Nephron (organoid): ENCODE results near the gene MEGF6.
"Not testable (repeated sequence)": the region's sequence is repeated elsewhere in the genome, so short reads cannot be mapped to it uniquely, and the experiment has no call there.

Experiments
- H3K27ac Mint-ChIP-seq, 3 experiments: 2 replicates each; pipeline ENCODE4 v1.8.0; 2020; ENCODE audit warnings: mixed read lengths in 3 of 3, mild to moderate bottlenecking in 2 of 3, moderate library complexity in 1 of 3
- H3K27me3 Mint-ChIP-seq: 2 replicates; pipeline ENCODE4 v1.8.0; 2021; ENCODE audit warnings: low read depth, mild to moderate bottlenecking, moderate library complexity, mixed read lengths
- H3K36me3 Mint-ChIP-seq: 2 replicates; pipeline ENCODE4 v1.8.0; 2020; ENCODE audit warnings: low read depth, mixed read lengths
- H3K4me1 Mint-ChIP-seq: 2 replicates; pipeline ENCODE4 v1.8.0; 2020; ENCODE audit warnings: mixed read lengths
- H3K4me3 Mint-ChIP-seq, 3 experiments: 2 replicates each; pipeline ENCODE4 v1.8.0; 2020; ENCODE audit warnings: mild to moderate bottlenecking in 3 of 3, mixed read lengths in 3 of 3, moderate library complexity in 2 of 3
- H3K9me3 Mint-ChIP-seq: 2 replicates; pipeline ENCODE4 v1.8.0; 2020; ENCODE audit warnings: mixed read lengths
- TF ChIP-seq, protein P1 (sequence below), 3 experiments: fragments of 200-600 bp; sonication (generic); IDR thresholded peaks; one replicate each; pipeline ENCODE4 v1.5.0; 2021; ENCODE audit warnings: antibody characterized with exemption in 3 of 3; ENCODE audit not compliant: unreplicated experiment in 3 of 3

MEGF6 gene

DNA sequence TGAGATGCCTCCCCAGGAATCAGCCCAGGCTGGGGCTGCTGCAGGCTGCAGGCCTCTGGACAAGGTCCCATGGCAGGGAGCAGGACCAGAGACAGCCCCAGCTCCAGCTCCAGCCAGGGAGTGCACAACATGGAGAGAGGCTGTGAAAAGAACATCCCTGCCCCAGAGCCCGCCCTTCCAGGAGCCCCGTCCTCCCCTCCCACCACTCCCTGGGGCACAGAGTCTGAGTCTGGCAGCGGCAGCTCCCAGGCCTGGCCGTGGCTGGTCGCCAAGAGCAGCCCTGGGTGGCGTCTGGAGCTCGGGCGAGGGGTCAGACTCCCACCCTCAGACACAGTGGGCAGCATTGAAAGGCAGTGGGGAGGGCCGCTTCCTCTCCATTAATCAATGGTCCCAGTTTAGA lies 37.8 kb downstream of the MEGF6 start:
- no peak overlapping the region for H3K4me3 Mint-ChIP-seq
- H3K27me3 Mint-ChIP-seq: peaks cover 5% of the 10 kb centered on the region
- no peaks in the 10 kb centered on the region for H3K9me3 Mint-ChIP-seq
- H3K4me1 Mint-ChIP-seq: peaks cover 11% of the 10 kb centered on the region
- TF ChIP-seq, protein P1, sequence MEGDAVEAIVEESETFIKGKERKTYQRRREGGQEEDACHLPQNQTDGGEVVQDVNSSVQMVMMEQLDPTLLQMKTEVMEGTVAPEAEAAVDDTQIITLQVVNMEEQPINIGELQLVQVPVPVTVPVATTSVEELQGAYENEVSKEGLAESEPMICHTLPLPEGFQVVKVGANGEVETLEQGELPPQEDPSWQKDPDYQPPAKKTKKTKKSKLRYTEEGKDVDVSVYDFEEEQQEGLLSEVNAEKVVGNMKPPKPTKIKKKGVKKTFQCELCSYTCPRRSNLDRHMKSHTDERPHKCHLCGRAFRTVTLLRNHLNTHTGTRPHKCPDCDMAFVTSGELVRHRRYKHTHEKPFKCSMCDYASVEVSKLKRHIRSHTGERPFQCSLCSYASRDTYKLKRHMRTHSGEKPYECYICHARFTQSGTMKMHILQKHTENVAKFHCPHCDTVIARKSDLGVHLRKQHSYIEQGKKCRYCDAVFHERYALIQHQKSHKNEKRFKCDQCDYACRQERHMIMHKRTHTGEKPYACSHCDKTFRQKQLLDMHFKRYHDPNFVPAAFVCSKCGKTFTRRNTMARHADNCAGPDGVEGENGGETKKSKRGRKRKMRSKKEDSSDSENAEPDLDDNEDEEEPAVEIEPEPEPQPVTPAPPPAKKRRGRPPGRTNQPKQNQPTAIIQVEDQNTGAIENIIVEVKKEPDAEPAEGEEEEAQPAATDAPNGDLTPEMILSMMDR (IDR thresholded peaks at IDR 0.05; ENCODE audit: unreplicated experiment in 3 of 3): no peak
- H3K27ac Mint-ChIP-seq: no peak overlapping the region
- no peaks in the 10 kb centered on the region for H3K36me3 Mint-ChIP-seq

DNA sequence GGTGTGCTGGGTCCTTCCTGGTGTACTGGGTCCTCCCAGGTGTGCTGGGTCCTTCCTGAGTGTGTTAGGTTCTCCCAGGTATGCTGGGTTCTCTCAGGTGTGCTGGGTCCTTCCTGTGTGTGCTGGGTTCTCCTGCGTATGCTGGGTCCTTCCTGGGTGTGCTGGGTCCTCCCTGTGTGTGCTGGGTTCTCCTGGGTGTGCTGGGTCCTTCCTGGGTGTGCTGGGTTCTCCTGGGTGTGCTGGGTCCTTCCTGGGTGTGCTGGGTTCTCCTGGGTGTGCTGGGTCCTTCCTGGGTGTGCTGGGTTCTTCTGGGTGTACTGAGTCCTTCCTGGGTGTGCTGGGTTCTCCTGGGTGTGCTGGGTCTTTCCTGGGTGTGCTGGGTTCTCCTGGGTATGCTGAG lies 38.7 kb downstream of the MEGF6 start:
- not testable (repeated sequence) for H3K27me3 Mint-ChIP-seq, H3K9me3 Mint-ChIP-seq, H3K36me3 Mint-ChIP-seq, H3K27ac Mint-ChIP-seq, H3K4me3 Mint-ChIP-seq
- peaks cover 11% of the 10 kb centered on the region for H3K4me1 Mint-ChIP-seq

DNA sequence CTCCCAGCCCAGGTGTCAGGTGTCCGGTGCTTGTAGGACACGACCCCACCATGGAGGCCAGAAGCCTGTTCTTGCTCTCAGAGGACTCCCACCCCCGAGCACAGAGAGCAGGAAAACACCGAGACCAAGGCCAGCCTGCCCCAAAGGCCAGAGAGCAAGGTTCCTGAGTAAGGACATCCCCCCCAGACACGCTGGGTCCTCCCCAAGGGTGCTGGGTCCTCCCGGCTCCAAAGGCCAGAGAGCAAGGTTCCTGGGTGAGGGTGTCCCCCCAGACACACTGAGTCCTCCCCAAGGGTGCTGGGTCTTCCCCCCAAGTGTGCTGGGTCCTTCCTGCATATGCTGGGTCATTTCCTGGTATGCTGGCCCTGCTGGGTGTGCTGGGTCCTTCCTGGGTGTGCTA lies 40.0 kb downstream of the MEGF6 start:
- H3K4me3 Mint-ChIP-seq: no peak overlapping the region
- H3K27ac Mint-ChIP-seq: no peak overlapping the region
- peaks cover 4% of the 10 kb centered on the region for H3K4me1 Mint-ChIP-seq
- TF ChIP-seq, protein P1 (IDR thresholded peaks at IDR 0.05; ENCODE audit: unreplicated experiment in 3 of 3): no peak
- peaks cover 3% of the 10 kb centered on the region for H3K27me3 Mint-ChIP-seq
- no peaks in the 10 kb centered on the region for H3K36me3 Mint-ChIP-seq
- H3K9me3 Mint-ChIP-seq: no peaks in the 10 kb centered on the region

DNA sequence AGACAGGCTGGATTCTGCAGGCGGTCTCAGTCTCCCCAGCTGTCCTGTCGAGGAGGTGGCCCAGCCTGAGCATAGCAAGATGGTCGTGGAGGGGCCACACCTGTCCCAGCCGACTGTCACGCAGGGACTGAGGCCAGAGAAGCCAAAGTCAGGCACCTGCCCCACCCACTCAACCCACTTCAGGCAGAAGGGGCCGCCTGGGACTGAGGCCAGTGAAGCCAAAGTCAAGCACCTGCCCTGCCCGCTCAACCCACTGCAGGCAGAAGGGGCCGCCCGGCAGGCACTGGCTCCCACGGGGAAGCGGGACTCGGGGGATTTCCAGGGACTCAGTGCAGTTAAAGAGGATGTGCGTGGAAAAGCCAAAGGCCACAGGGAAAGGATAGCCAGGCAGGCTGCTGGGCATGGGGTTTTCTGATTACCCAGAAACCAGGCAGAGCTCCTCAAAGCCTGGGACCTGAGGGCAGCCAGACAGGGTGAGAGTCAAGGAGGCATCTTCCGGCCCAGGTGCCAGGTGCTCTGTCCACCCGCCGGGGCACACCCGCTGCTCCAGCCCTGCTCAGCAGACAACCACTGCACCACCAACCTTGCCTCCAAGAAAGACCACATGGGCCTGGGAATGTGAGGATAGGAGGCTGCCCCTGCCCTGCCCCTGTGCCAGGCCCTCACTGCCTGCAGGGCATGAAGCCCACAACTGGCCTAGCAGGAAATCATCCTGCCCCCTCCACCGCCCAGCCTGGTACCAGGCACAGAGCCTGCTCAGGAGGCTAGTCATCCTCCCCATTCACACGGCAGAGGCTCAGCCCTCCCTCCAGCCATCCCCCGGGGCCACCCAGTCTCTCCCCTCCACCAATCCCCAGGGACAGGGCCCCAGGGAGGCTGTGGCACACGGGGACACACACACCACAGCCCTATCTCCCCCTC lies 41.0 kb downstream of the MEGF6 start:
- Mint-ChIP-seq H3K9me3 (no peaks in the 10 kb centered on the region), H3K27me3 (peaks cover 3% of the 10 kb centered on the region), H3K36me3 (no peaks in the 10 kb centered on the region), H3K4me1 (peaks cover under 1% of the 10 kb centered on the region), H3K27ac (no peak overlapping the region), H3K4me3 (no peak overlapping the region)
- TF ChIP-seq, protein P1 (IDR thresholded peaks at IDR 0.05; ENCODE audit: unreplicated experiment in 3 of 3): no peak

DNA sequence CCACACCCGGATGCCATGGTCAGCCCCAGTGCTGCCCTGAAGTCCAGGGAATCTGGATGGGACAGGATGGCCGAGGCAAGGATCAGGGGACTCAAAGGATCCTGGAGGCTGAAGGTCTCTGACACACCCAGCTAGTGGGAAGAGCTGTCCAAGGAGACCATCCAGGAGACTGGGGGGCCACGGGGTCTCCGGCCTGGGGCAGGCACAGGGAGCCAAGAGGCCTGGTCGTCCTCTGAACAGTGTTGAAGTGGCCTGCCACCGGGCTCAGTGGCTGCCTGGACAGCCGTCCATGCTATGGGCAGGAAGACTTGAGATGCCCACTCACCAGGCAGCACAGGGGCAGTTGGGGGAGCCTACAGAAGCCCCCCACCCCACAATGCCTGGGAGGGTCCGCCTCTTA lies 41.9 kb downstream of the MEGF6 start:
- Mint-ChIP-seq H3K4me3 (no peak overlapping the region), H3K4me1 (no peaks in the 10 kb centered on the region), H3K36me3 (no peaks in the 10 kb centered on the region), H3K27me3 (peaks cover 3% of the 10 kb centered on the region), H3K9me3 (no peaks in the 10 kb centered on the region), H3K27ac (no peak overlapping the region)
- TF ChIP-seq, protein P1 (IDR thresholded peaks at IDR 0.05; ENCODE audit: unreplicated experiment in 3 of 3): no peak

DNA sequence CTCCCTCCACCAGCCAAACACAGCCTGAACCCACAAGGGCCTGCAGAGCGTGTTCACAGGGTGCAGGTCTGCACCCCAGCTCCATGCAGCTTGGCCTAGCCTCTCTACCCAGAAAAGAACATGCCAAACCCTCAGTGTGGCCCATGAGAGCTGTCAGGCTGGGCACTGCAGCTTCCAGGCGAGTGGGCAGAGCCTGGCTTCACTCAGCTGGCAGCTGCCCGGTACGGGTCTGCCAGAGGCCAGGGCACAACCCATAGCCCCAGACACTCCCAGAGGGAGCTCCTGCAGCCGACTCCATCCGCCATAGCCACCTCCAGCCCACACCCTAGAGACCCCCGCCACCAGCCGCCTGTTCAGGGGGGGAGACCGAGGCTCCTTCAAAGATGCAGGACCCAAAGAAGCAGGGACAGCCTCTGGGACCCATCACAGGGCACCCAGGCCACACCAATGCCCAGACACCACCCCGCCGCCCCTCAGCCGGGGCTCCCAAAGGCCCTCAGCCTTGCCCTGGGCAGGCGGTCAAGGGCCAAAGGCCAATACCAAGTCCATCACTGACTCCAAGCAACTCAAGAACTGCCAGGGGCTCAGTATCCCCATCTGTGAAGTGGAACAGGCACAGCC lies 42.4 kb downstream of the MEGF6 start:
- Mint-ChIP-seq H3K9me3 (no peaks in the 10 kb centered on the region), H3K27ac (no peak overlapping the region), H3K36me3 (no peaks in the 10 kb centered on the region), H3K27me3 (peaks cover 6% of the 10 kb centered on the region), H3K4me3 (no peak overlapping the region), H3K4me1 (no peaks in the 10 kb centered on the region)
- TF ChIP-seq, protein P1 (IDR thresholded peaks at IDR 0.05; ENCODE audit: unreplicated experiment in 3 of 3): no peak
